ENCODE data around the gene PRMT3. TPM values are rescaled to one million over a fixed set of nuclear protein-coding genes. Genes with fewer than 3 reads are reported as not detected.

PRMT3 gene
- total and polyA plus RNA-seq, 2 of the 4 experiments (the other 2 are of a cell fraction), result 8.8 to 11.3 TPM

DNA sequence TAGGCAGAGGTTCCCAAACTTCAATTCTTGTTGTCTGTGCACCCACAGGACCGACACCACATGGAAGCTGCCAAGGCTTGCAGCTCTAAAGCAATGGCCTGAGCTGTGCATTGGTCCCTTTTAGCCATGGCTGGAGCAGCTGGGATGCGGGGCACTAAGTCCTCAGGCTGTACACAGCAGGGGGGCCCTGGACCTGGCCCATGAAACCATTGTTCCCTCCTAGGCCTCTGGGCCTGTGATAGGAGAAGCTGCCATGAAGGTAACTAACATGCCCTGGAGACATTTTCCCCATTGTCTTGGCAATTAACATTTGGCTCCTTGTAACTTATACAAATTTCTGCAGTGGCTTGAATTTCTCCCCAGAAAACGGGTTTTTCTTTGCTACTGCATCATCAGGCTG is 168.3 kb downstream of the PRMT3 start:
- Histone ChIP-seq H3K4me3 (ENCODE audit: insufficient read depth, low read depth, low read length) (no peak overlapping the region), H3K4ac (ENCODE audit: low read depth, low read length) (no peak overlapping the region), H3K56ac (ENCODE audit: extremely low read depth, insufficient read depth, low read length) (no peak overlapping the region), H3K36me3 (ENCODE audit: control insufficient read depth, insufficient read depth, low read length) (no peaks in the 10 kb centered on the region), H4K20me1 (ENCODE audit: insufficient read depth, low read length) (no peaks in the 10 kb centered on the region), H3K4me2 (ENCODE audit: low read depth, low read length) (no peak overlapping the region), H3K18ac (ENCODE audit: low read depth, low read length) (no peak overlapping the region), H3K9me1 (ENCODE audit: insufficient read depth, low read length) (no peaks in the 10 kb centered on the region), H2BK5ac (ENCODE audit: low read depth, low read length, poor library complexity, severe bottlenecking) (no peak overlapping the region), H2BK120ac (ENCODE audit: low read depth, low read length) (no peak overlapping the region), H4K8ac (ENCODE audit: low read depth in 2 of 2, low read length in 2 of 2) (no peak overlapping the region), H3K9ac (ENCODE audit: low read depth, low read length) (no peak overlapping the region), H3K27me3 (ENCODE audit: control insufficient read depth, insufficient read depth, low read length) (no peaks in the 10 kb centered on the region), H2BK20ac (ENCODE audit: low read depth, low read length) (no peak overlapping the region), H3K79me1 (ENCODE audit: low read depth in 1 of 2, low read length in 2 of 2) (no peaks in the 10 kb centered on the region), H2AK5ac (ENCODE audit: low read depth, low read length) (no peak overlapping the region), H2BK15ac (ENCODE audit: low read depth, low read length) (no peak overlapping the region), H4K91ac (ENCODE audit: insufficient read depth, low read depth, low read length) (no peak overlapping the region), H2AK9ac (replicated peaks; ENCODE audit: low read depth, low read length, poor library complexity) (no peak overlapping the region), H3K9me3 (ENCODE audit: control insufficient read depth, insufficient read depth, low read length) (no peaks in the 10 kb centered on the region), H3K27ac (ENCODE audit: insufficient read depth, low read length) (no peak overlapping the region), H3K4me1 (ENCODE audit: control insufficient read depth, insufficient read depth, low read length) (no peaks in the 10 kb centered on the region), H4K5ac (ENCODE audit: low read depth, low read length) (no peak overlapping the region), H3K14ac (replicated peaks; ENCODE audit: low read depth, low read length) (no peak overlapping the region), H2AFZ (replicated peaks; ENCODE audit: low read length, poor library complexity) (no peak overlapping the region), H3K23ac (ENCODE audit: low read depth, low read length) (no peak overlapping the region)
- CTCF ChIA-PET, result no interaction called here
- ATAC-seq (ENCODE audit: low read depth), result no peak
- TF ChIP-seq USF2 (IDR thresholded peaks at IDR 0.05; ENCODE audit: low read depth, low read length) (no peak), BHLHE40 (IDR thresholded peaks at IDR 0.05; ENCODE audit: low read depth, low read length) (no peak), CEBPB (IDR thresholded peaks at IDR 0.05; ENCODE audit: low read depth, low read length) (no peak), MXI1 (IDR thresholded peaks at IDR 0.05; ENCODE audit: borderline replicate concordance, low read depth, low read length) (no peak), MAZ (IDR thresholded peaks at IDR 0.05; ENCODE audit: borderline replicate concordance, low read depth, low read length) (no peak), RAD21 (IDR thresholded peaks at IDR 0.05; ENCODE audit: low read length) (no peak), NFE2L2 (IDR thresholded peaks at IDR 0.05; ENCODE audit: low read depth, low read length) (no peak), RCOR1 (IDR thresholded peaks at IDR 0.05; ENCODE audit: insufficient replicate concordance, low read length) (no peak), FOS (IDR thresholded peaks at IDR 0.05; ENCODE audit: low read depth, low read length) (no peak), RFX5 (IDR thresholded peaks at IDR 0.05; ENCODE audit: low read depth, low read length) (no peak), POLR2A (IDR thresholded peaks at IDR 0.05; ENCODE audit: low read depth, low read length) (no peak), MAFK (IDR thresholded peaks at IDR 0.05; ENCODE audit: low read depth, low read length) (no peak), SMC3 (IDR thresholded peaks at IDR 0.05; ENCODE audit: low read depth, low read length) (no peak), CHD1 (IDR thresholded peaks at IDR 0.05; ENCODE audit: low read depth, low read length) (no peak)
- TF ChIP-seq, protein P1, sequence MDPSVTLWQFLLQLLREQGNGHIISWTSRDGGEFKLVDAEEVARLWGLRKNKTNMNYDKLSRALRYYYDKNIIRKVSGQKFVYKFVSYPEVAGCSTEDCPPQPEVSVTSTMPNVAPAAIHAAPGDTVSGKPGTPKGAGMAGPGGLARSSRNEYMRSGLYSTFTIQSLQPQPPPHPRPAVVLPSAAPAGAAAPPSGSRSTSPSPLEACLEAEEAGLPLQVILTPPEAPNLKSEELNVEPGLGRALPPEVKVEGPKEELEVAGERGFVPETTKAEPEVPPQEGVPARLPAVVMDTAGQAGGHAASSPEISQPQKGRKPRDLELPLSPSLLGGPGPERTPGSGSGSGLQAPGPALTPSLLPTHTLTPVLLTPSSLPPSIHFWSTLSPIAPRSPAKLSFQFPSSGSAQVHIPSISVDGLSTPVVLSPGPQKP (IDR thresholded peaks at IDR 0.05; ENCODE audit: borderline replicate concordance, low read depth, low read length), result no peak
- TF ChIP-seq, protein P2, sequence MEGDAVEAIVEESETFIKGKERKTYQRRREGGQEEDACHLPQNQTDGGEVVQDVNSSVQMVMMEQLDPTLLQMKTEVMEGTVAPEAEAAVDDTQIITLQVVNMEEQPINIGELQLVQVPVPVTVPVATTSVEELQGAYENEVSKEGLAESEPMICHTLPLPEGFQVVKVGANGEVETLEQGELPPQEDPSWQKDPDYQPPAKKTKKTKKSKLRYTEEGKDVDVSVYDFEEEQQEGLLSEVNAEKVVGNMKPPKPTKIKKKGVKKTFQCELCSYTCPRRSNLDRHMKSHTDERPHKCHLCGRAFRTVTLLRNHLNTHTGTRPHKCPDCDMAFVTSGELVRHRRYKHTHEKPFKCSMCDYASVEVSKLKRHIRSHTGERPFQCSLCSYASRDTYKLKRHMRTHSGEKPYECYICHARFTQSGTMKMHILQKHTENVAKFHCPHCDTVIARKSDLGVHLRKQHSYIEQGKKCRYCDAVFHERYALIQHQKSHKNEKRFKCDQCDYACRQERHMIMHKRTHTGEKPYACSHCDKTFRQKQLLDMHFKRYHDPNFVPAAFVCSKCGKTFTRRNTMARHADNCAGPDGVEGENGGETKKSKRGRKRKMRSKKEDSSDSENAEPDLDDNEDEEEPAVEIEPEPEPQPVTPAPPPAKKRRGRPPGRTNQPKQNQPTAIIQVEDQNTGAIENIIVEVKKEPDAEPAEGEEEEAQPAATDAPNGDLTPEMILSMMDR (conservative IDR thresholded peaks at IDR 0.05; ENCODE audit: low read depth, low read length), result no peak
- intact Hi-C loops (cut with micrococcal nuclease) (no loop called here), dilution Hi-C loops (cut with HindIII; ENCODE audit: low sequenced_read_pairs, unreplicated experiment) (no loop called here), in situ Hi-C loops (cut with MboI; ENCODE audit: low sequenced_read_pairs) (no loop called here)
- 17% methylated on average over 1 of the region's 3 CpGs; no CpG with 5 or more reads in 1 of the 2 experiments for WGBS, 2 experiments (ENCODE audit: extremely low coverage in 2 of 2, insufficient read length in 1 of 2)
- DNase-seq, result no peak
- no TSS peak for BruUV-seq (replicated peaks)
- POLR2A ChIA-PET (ENCODE audit: unreplicated experiment), result no interaction called here
